GM18951 (cell line): Measurements from ENCODE around the gene FAM124B.
"Not testable (repeated sequence)": the region's sequence is repeated elsewhere in the genome, so short reads cannot be mapped to it uniquely, and the experiment has no call there.

ENCODE experiments used
- POLR2A ChIP-seq: IDR thresholded peaks from 4 replicates; pipeline ENCODE4 v1.6.1; 2011; ENCODE audit warnings: mild to moderate bottlenecking; ENCODE audit not compliant: insufficient read length, insufficient read depth; ENCODE audit errors: extremely low read depth
- in situ Hi-C: fragments of 300-500 bp; cut with MboI; formaldehyde crosslinking; loops from one replicate; pipeline ENCODE4 v1.12.0; 2022; ENCODE audit warnings: low sequenced_read_pairs, mixed read lengths, inconsistent platforms; ENCODE audit not compliant: unreplicated experiment

FAM124B gene

GRCh38 chr2:224405841-224406370 lies 4.0 kb upstream of the FAM124B start:
- in situ Hi-C loops = no loop called here
- TF ChIP-seq POLR2A = no peak

GRCh38 chr2:224405412-224405811 lies 3.5 kb upstream of the FAM124B start:
- in situ Hi-C loops = no loop called here

GRCh38 chr2:224404796-224405195 lies 2.9 kb upstream of the FAM124B start:
- no peak for TF ChIP-seq POLR2A
- in situ Hi-C loops = no loop called here

More at GRCh38 chr2:224405412-224405811, 3.5 kb upstream of the FAM124B start:
- TF ChIP-seq POLR2A = no peak

GRCh38 chr2:224403657-224404056 lies 1.8 kb upstream of the FAM124B start:
- no peak for TF ChIP-seq POLR2A
- in situ Hi-C loops = no loop called here

GRCh38 chr2:224400886-224401632 lies 848 bp downstream of the FAM124B start:
- in situ Hi-C loops = no loop called here
- TF ChIP-seq POLR2A = no peak

- no peak for TF ChIP-seq POLR2A
- in situ Hi-C loops = no loop called here
These were observed 1.6 kb downstream of the FAM124B start for GRCh38 chr2:224400174-224400810.

GRCh38 chr2:224398289-224398688 lies 3.6 kb downstream of the FAM124B start:
- in situ Hi-C loops = no loop called here

GRCh38 chr2:224397100-224397499 lies 4.8 kb downstream of the FAM124B start:
- in situ Hi-C loops = not testable (repeated sequence)

More at GRCh38 chr2:224398289-224398688, 3.6 kb downstream of the FAM124B start:
- no peak for TF ChIP-seq POLR2A

- in situ Hi-C loops = no loop called here
These were observed 6.1 kb downstream of the FAM124B start for GRCh38 chr2:224395620-224396390.

GRCh38 chr2:224393157-224393872 lies 8.6 kb downstream of the FAM124B start:
- no peak for TF ChIP-seq POLR2A
- in situ Hi-C loops = no loop called here

More at GRCh38 chr2:224395620-224396390, 6.1 kb downstream of the FAM124B start:
- no peak for TF ChIP-seq POLR2A

GRCh38 chr2:224392545-224392944 lies 9.4 kb downstream of the FAM124B start:
- in situ Hi-C loops = no loop called here
- no peak for TF ChIP-seq POLR2A

GRCh38 chr2:224389317-224389716 lies 12.6 kb downstream of the FAM124B start:
- TF ChIP-seq POLR2A = no peak
- in situ Hi-C loops = no loop called here

GRCh38 chr2:224386876-224387275 lies 15.0 kb downstream of the FAM124B start:
- in situ Hi-C loops = no loop called here
- no peak for TF ChIP-seq POLR2A
